HG02763 (cell line): ENCODE data around the gene TNFSF11.

Experiments
- ATAC-seq: cut with Tn5 transposase; IDR thresholded peaks from one replicate; pipeline ENCODE4 v1.9.1; 2021; ENCODE audit warnings: mild to moderate bottlenecking, moderate library complexity; ENCODE audit not compliant: unreplicated experiment

The TNFSF11 gene

DNA sequence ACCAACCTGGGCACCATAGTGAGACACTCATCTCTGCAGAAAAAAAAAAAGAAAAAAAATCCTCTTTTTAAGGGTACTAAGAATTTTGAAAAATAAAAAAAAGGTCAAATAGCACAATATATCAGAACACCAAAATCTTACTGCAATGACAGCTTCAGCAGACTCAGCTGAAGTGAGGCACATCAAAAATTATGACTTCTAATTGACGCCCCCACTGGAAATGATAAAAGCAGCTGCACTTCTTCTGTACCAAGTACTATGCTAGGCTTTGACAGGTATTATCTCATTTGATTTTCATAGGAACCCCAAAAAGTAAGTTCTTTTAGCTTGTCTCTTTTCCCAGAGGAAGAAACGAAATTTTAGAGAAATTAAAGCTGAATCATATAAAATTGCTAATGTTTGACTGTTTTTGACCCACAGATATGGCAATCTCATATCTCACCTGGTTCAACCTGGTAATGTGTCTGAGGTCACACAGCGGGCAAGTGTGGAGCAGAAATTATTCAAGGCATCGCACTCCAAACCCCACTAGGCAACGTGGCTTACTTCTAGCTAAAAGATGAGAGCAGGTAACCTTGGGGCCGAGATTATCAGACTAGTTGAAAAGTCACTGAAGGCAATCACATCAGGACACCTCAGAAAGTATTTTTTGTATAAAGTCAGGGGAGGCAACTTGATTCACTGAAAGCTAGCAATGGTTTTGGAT, 78.1 kb downstream of the TNFSF11 start:
- ATAC-seq: no peak

- ATAC-seq: no peak
Measured at GRCh38 chr13:42652642-42653415, 78.9 kb downstream of the TNFSF11 start.

DNA sequence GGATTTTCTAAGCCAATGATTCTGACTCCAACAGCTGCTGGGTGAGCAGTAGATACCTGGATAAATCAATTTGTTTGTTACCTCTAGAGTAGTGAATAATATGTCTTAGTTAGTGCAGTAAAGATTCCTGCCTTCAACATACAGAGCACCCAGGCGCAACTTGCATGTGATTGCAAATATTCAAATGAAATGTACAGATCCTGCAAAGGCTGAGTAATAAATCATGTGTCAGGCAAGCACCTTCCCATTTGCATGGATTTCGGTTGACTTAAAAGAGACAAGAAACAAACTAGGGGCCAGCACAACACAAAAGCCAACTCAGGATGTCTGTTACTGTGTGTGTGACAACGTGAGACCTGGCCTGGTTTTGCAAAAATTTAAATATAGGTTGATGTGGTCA, 79.7 kb downstream of the TNFSF11 start:
- ATAC-seq: no peak

- ATAC-seq: no peak
Measured at GRCh38 chr13:42654212-42654611, 80.3 kb downstream of the TNFSF11 start.

DNA sequence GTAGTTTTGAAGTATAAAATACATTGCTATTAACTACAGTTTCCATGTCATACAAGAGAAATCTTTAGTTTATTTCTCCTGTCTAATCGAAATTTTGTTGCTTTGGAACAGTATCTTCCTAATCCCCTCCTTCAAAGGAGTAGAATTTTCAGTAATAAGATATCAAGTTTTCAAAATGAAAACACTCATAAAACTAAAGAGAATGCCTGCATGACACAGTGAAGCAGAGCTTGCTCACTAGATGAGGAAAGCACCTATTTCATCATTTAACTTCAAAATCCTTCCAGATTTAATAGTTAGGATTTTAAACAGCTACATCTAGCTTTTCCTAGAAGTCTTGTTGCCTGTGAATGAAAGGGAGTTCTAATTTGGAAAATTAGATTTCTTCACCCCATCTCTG, 80.8 kb downstream of the TNFSF11 start:
- ATAC-seq: no peak

DNA sequence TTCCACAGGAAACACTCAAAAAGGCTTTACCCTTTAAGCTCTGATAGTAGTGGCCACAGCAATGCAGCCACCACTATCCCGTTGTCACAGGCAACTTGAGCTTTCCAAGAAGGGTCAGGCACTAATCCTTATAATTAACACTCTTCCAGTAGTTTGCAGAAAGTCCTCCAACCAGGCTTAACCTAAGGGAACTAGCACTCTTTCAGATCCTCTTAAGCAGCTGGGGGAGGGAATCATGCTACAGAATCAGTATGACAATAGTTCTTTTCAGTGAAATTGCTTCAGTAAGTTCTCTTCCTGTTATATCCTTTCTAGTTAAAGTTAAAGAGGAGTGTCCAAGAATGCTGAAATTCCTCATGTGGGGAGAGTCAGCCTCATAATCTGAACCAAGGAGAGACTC, 82.2 kb downstream of the TNFSF11 start:
- ATAC-seq: no peak

DNA sequence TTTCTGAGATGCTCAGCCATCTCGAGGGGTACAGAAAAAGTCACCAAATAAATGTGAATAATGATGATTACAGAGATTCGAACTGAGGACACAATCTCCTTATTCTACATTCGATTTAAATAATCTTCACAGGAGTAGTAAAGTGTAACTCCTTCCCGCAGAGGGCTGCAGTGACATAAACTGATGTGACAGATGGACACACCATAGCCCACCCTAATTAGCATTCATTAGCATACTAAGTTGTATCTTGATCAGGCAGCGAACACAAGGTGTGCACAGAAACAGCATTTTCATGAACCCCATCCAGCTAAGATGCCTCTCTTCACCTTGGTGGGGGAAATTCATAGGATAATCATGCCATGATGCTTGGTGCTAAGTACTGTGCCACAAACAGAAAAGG, 83.0 kb downstream of the TNFSF11 start:
- no peak for ATAC-seq
